Activated T-cell treated with anti-CD3 and anti-CD28 coated beads for 1 hour (primary cell): ENCODE data around the gene PRSS8.
"Not testable (repeated sequence)": the region's sequence is repeated elsewhere in the genome, so short reads cannot be mapped to it uniquely, and the experiment has no call there.

Experiments used
- DNase-seq: peaks from one replicate; pipeline ENCODE4 v3.0.0-alpha.2; 2020; ENCODE audit warnings: low read depth

The PRSS8 gene

GRCh38 chr16:31105677-31106213 is 29.8 kb downstream of the PRSS8 start:
- DNase-seq, result peak; percentile 77

- DNase-seq, result not testable (repeated sequence)
Measured at GRCh38 chr16:31100876-31101641, 34.5 kb downstream of the PRSS8 start.

GRCh38 chr16:31099860-31100638 is 35.5 kb downstream of the PRSS8 start:
- no peak for DNase-seq

GRCh38 chr16:31094424-31095120 is 41.0 kb downstream of the PRSS8 start, which contains the start of gene VKORC1:
Gene VKORC1 (minus strand): TSS chr16:31094797. CDS start chr16:31094729, 68 bp downstream.
- DNase-seq, result peak; percentile 71

- DNase-seq, result no peak
Measured at GRCh38 chr16:31094088-31094423, 41.5 kb downstream of the PRSS8 start.

GRCh38 chr16:31093132-31093703 is 42.3 kb downstream of the PRSS8 start:
- DNase-seq, result no peak

- DNase-seq, result no peak
Measured at GRCh38 chr16:31092330-31092729, 43.2 kb downstream of the PRSS8 start.

GRCh38 chr16:31090540-31090939 is 45.0 kb downstream of the PRSS8 start:
- no peak for DNase-seq

- DNase-seq, result no peak
Measured at GRCh38 chr16:31089199-31089598, 46.3 kb downstream of the PRSS8 start.

- DNase-seq, result no peak
Measured at GRCh38 chr16:31088459-31089183, 46.9 kb downstream of the PRSS8 start, which contains the start of gene PRSS53. Gene PRSS53 (minus strand): TSS chr16:31088943. CDS start chr16:31088809, 134 bp downstream.

GRCh38 chr16:31087971-31088370 is 47.6 kb downstream of the PRSS8 start:
- DNase-seq, result no peak

- DNase-seq, result no peak
Measured at GRCh38 chr16:31087481-31087880, 48.0 kb downstream of the PRSS8 start.

- no peak for DNase-seq
Measured at GRCh38 chr16:31086629-31086906, 49.0 kb downstream of the PRSS8 start.

GRCh38 chr16:31085873-31086628 is 49.5 kb downstream of the PRSS8 start:
- no peak for DNase-seq

- DNase-seq, result no peak
Measured at GRCh38 chr16:31085411-31085810, 50.1 kb downstream of the PRSS8 start.

- DNase-seq, result no peak
Measured at GRCh38 chr16:31084584-31085302, 50.8 kb downstream of the PRSS8 start.

GRCh38 chr16:31083981-31084380 is 51.5 kb downstream of the PRSS8 start:
- no peak for DNase-seq

- DNase-seq, result no peak
Measured at GRCh38 chr16:31083556-31083955, 52.0 kb downstream of the PRSS8 start.

GRCh38 chr16:31083081-31083480 is 52.4 kb downstream of the PRSS8 start:
- DNase-seq, result no peak
